Nasal cavity respiratory epithelium epithelial cell of viscerocranial mucosa (primary cell): ENCODE results near the gene SPRED2. TPM values are rescaled to one million over a fixed set of nuclear protein-coding genes. Genes with fewer than 3 reads are reported as not detected.

Source experiments
- total RNA-seq: library from RNA; depleted of rRNA; stranded (reverse); fragments of >200 nt; gene quantifications from 2 replicates; pipeline ENCODE4 v1.2.3, GENCODE V29; 2014

The SPRED2 gene, protein sequence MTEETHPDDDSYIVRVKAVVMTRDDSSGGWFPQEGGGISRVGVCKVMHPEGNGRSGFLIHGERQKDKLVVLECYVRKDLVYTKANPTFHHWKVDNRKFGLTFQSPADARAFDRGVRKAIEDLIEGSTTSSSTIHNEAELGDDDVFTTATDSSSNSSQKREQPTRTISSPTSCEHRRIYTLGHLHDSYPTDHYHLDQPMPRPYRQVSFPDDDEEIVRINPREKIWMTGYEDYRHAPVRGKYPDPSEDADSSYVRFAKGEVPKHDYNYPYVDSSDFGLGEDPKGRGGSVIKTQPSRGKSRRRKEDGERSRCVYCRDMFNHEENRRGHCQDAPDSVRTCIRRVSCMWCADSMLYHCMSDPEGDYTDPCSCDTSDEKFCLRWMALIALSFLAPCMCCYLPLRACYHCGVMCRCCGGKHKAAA
- total RNA-seq: 6.8 and 9.1 TPM in 2 replicates

DNA sequence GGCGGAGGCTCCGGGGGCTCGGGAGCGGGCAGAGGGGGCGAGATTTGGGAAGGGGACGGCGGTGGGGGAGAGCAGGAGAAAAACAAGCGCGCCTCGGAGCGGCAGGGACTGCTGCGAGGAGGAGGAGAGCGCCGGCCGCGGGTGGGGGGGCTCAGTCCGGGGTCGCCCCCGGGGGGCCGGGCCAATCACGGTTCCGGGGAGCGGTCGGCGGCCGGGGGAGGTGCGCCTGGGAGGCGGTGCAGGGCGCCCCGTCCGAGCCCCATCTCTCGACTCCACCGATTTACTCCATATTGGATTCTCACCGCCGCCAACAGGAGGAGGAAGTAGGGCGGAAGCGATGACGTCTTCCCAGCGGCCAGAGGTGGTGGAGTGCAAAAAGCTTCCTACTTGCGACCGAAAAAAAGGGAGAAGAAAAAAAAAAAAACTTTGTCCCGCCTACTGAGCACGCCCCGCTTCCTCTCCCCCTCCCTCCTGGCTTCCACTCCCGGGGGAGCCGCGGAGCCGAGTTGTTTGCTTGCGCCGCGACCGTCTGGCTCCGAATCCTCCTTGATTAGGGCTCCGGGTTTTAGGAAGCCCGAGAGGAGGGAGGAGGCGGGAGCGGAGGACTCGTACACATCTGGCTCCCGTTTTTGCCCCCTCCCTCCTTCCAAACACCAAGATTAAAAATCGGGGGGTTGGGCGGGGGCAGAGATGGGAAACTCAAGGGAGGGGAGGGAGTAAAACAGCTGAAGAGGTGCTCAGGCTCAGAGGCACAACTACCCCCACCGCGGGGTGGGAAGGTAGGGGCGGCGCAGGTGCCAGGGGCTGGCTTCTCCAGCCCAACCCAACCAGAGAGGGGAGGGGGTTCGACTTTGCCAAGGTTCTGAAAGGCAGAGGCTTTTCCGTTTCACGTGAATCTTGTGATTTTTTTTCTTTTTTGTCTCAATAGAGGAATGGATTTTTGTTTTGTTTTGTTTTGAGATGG, at the start of gene SPRED2:
Gene SPRED2, minus strand, starts transcription at position 373 of the 964 bp plus-strand sequence. CDS start 612 bp downstream, outside the sequence.

Other genes starting within 250 kb of the SPRED2 start
- gene ACTR2, start 204.8 kb downstream of the SPRED2 start, total RNA-seq: 121 and 154 TPM in 2 replicates